Panc1 (cell line): ENCODE results near the gene SDCBP2. TPM values are rescaled to one million over a fixed set of nuclear protein-coding genes. Genes with fewer than 3 reads are reported as not detected.

ENCODE experiments used
- ATAC-seq: fragments of 200-7000 bp; cut with Tn5 transposase; 2 replicates; pipeline ENCODE4 v1.9.1; 2020; ENCODE audit warnings: mild to moderate bottlenecking, moderate library complexity
- BruUV-seq: library from RNA; stranded (reverse); fragments of 400-500 nt; replicated peaks from 2 replicates; lab custom pipeline; 2021; lab: Mats Ljungman, UMichigan
- CTCF ChIA-PET: fragments of 300-600 bp; sonication (Branson Sonifier 250); formaldehyde crosslinking; loops from one replicate; lab custom pipeline; 2022; ENCODE audit warnings: antibody characterized with exemption; lab: Charles Lee
- POLR2A ChIA-PET: fragments of 300-600 bp; sonication (Branson Sonifier 250); formaldehyde crosslinking; loops from one replicate; lab custom pipeline; 2022; ENCODE audit warnings: antibody characterized with exemption; lab: Charles Lee
- DNase-seq: peaks from one replicate; pipeline ENCODE4 v3.0.0-alpha.2; 2010; ENCODE audit warnings: low read depth, low spot score
- H3K27ac ChIP-seq: 2 replicates; pipeline ENCODE4 v1.5.1; 2011; ENCODE audit warnings: mild to moderate bottlenecking, low read length, inconsistent platforms
- H3K27me3 ChIP-seq: fragments of 200-500 bp; sonication (Bioruptor generic); 2 replicates; pipeline ENCODE4 v1.6.0; 2014; ENCODE audit warnings: low read length, inconsistent platforms; ENCODE audit not compliant: control insufficient read depth, insufficient read depth
- H3K36me3 ChIP-seq: fragments of 200-500 bp; sonication (Bioruptor generic); 2 replicates; pipeline ENCODE4 v1.5.1; 2014; ENCODE audit warnings: inconsistent platforms, mild to moderate bottlenecking, low read length, moderate library complexity; ENCODE audit not compliant: control insufficient read depth, insufficient read depth
- H3K4me1 ChIP-seq: 2 replicates; pipeline ENCODE4 v1.5.1; 2011; ENCODE audit warnings: inconsistent platforms, mild to moderate bottlenecking, low read length, moderate library complexity; ENCODE audit not compliant: control insufficient read depth, insufficient read depth
- H3K4me3 ChIP-seq, 2 experiments: 2 replicates each; pipeline ENCODE4 v1.5.1; 2011 to 2012; ENCODE audit warnings: low read depth in 2 of 2, low read length in 2 of 2, mild to moderate bottlenecking in 2 of 2, inconsistent platforms in 1 of 2, moderate library complexity in 1 of 2
- H3K9me3 ChIP-seq: fragments of 200-500 bp; sonication (Bioruptor generic); 2 replicates; pipeline ENCODE4 v1.5.1; 2014; ENCODE audit warnings: low read depth, mild to moderate bottlenecking, inconsistent platforms, low read length, moderate library complexity; ENCODE audit not compliant: control insufficient read depth, insufficient read depth
- POLR2AphosphoS5 ChIP-seq: IDR thresholded peaks from 2 replicates; pipeline ENCODE4 v1.6.1; 2012; ENCODE audit warnings: mild to moderate bottlenecking, low read depth, low read length, moderate library complexity
- SIN3A ChIP-seq: IDR thresholded peaks from 2 replicates; pipeline ENCODE4 v1.6.1; 2012; ENCODE audit warnings: low read depth, mild to moderate bottlenecking, low read length, moderate library complexity, borderline replicate concordance; ENCODE audit not compliant: insufficient read depth
- TCF7L2 ChIP-seq: IDR thresholded peaks from 2 replicates; pipeline ENCODE4 v1.6.1; 2011; ENCODE audit warnings: mild to moderate bottlenecking, low read depth, low read length, inconsistent platforms
- in situ Hi-C: cut with HindIII; loops from 2 replicates; pipeline ENCODE4 v1.10.0; 2016; ENCODE audit warnings: low sequenced_read_pairs, low pct_unique_long_range_greater_than_20kb
- intact Hi-C: fragments of 100-400 bp; cut with micrococcal nuclease; formaldehyde crosslinking; loops from one replicate; pipeline ENCODE4 v1.10.0; 2022; ENCODE audit not compliant: unreplicated experiment
- total RNA-seq: library from RNA; stranded (reverse); gene quantifications from one replicate; pipeline ENCODE4 v1.2.1, GENCODE V29; 2021; ENCODE audit not compliant: unreplicated experiment
- TF ChIP-seq, protein P1 (sequence below): fragments of 450-650 bp; IDR thresholded peaks from 2 replicates; pipeline ENCODE4 v1.5.1; 2017; ENCODE audit warnings: mild to moderate bottlenecking
- TF ChIP-seq, protein P2 (sequence below), 2 experiments: IDR thresholded peaks; 2 replicates each; pipeline ENCODE4 v1.6.1; 2011 to 2012; ENCODE audit warnings: low read depth in 2 of 2, control low read depth in 1 of 2, low read length in 1 of 2, mild to moderate bottlenecking in 1 of 2, moderate library complexity in 1 of 2; ENCODE audit not compliant: insufficient read depth in 1 of 2

The SDCBP2 gene
- total RNA-seq, 1 experiment from 2014 or later = 1.8 TPM

DNA sequence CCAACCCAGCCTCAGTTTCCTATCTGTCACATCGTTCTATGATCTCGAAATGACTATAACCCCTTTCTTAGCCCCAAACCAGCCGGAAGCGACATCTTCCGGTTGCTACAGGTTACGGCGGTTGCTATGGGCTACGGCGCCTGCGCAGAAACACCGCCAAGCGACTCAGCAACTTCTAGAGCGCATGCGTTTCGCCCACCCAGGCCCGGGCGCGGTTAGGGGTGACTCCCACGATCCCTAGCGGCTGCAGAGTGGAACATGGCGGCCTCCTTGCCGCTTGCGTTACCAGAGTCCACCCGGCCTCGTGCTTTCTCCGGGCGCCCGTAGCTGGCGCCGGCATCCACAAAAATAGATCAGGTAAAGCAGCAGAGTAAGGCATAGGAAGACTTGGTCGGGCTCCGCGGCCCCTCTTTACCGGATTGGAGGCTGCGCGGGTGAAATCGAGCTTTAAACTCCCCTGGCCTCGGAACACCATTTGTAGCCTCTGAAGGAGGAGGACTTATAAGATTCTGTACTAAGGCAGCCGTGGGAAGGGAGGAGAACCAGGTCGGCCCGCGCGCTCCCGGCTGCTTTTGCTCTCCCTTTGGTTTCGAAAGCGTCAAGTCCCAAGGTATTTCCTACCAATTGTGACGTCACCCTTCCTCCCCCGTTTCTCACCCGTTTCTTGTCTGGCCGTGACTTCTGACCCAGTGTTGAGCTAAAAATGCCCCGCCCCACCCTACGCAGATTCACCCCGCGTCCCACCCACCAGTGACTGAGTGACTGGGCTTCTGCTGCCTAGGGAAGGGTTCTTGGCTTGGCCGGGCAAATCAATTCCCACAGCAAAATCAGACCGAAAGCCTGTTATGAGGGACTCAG lies 3.5 kb downstream of the SDCBP2 start:
- peak; percentile 94 for TF ChIP-seq POLR2AphosphoS5
- TF ChIP-seq, protein P1, sequence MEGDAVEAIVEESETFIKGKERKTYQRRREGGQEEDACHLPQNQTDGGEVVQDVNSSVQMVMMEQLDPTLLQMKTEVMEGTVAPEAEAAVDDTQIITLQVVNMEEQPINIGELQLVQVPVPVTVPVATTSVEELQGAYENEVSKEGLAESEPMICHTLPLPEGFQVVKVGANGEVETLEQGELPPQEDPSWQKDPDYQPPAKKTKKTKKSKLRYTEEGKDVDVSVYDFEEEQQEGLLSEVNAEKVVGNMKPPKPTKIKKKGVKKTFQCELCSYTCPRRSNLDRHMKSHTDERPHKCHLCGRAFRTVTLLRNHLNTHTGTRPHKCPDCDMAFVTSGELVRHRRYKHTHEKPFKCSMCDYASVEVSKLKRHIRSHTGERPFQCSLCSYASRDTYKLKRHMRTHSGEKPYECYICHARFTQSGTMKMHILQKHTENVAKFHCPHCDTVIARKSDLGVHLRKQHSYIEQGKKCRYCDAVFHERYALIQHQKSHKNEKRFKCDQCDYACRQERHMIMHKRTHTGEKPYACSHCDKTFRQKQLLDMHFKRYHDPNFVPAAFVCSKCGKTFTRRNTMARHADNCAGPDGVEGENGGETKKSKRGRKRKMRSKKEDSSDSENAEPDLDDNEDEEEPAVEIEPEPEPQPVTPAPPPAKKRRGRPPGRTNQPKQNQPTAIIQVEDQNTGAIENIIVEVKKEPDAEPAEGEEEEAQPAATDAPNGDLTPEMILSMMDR = no peak
- in situ Hi-C loops = no loop called here
- Histone ChIP-seq H3K27ac (peak overlapping the region; percentile 96), H3K27me3 (no peaks in the 10 kb centered on the region), H3K4me3 (peak overlapping the region; percentile 91 to 96), H3K9me3 (no peaks in the 10 kb centered on the region), H3K36me3 (no peaks in the 10 kb centered on the region), H3K4me1 (peaks cover 41% of the 10 kb centered on the region)
- ChIA-PET POLR2A (interaction anchor here (1.2 to 1.5 kb wide), 2 partner anchors 11 to 27 kb away, joined by 3 to 5 read pairs; no protein-coding TSS in a partner anchor), CTCF (no interaction called here)
- ATAC-seq = peak; percentile 94
- TSS peak; percentile 77 for BruUV-seq
- peak; percentile 80 for DNase-seq
- intact Hi-C loops = loop anchor here (5.0 kb wide), 1 partner anchor 142 kb away; the partner anchor contains the start of gene NSFL1C

DNA sequence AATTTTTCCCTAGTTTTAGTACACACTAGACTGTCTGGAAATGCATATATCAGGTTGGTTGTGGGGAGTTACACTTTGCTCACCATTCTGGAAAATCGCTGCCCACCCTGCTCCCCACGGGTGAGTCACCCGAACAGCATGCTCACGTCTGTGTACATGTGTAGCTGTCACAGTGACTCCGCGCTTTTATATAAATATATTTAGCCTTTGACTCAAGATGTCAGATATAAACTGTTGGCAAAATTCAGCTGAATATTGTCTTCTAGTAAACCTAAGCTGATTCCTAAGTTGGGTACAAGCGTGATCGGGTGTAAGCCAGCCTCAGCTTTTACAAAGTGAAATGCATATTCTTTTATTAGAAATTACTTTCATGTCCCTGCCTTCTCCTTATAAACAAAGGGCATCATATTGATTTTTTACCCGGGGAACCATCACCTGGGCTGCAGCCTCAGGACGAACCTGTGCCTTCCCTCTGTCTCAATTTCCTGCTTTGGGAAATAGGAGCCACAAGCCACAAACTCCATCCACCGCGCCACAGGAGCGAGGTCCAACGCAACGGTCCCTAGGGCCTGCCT lies 4.3 kb downstream of the SDCBP2 start:
- peak overlapping the region; percentile 96 for H3K27ac ChIP-seq
- in situ Hi-C loops = no loop called here
- intact Hi-C loops = loop anchor here (5.0 kb wide), 1 partner anchor 143 kb away; the partner anchor contains the start of gene NSFL1C
- ChIA-PET POLR2A (interaction anchor here (1.2 kb wide), 1 partner anchor 27 kb away, joined by 3 read pairs; no protein-coding TSS in a partner anchor), CTCF (no interaction called here)
- H3K4me1 ChIP-seq = peaks cover 41% of the 10 kb centered on the region
- TF ChIP-seq TCF7L2 (no peak), SIN3A (no peak), POLR2AphosphoS5 (no peak)
- TF ChIP-seq, protein P1 = no peak
- TF ChIP-seq, protein P2, sequence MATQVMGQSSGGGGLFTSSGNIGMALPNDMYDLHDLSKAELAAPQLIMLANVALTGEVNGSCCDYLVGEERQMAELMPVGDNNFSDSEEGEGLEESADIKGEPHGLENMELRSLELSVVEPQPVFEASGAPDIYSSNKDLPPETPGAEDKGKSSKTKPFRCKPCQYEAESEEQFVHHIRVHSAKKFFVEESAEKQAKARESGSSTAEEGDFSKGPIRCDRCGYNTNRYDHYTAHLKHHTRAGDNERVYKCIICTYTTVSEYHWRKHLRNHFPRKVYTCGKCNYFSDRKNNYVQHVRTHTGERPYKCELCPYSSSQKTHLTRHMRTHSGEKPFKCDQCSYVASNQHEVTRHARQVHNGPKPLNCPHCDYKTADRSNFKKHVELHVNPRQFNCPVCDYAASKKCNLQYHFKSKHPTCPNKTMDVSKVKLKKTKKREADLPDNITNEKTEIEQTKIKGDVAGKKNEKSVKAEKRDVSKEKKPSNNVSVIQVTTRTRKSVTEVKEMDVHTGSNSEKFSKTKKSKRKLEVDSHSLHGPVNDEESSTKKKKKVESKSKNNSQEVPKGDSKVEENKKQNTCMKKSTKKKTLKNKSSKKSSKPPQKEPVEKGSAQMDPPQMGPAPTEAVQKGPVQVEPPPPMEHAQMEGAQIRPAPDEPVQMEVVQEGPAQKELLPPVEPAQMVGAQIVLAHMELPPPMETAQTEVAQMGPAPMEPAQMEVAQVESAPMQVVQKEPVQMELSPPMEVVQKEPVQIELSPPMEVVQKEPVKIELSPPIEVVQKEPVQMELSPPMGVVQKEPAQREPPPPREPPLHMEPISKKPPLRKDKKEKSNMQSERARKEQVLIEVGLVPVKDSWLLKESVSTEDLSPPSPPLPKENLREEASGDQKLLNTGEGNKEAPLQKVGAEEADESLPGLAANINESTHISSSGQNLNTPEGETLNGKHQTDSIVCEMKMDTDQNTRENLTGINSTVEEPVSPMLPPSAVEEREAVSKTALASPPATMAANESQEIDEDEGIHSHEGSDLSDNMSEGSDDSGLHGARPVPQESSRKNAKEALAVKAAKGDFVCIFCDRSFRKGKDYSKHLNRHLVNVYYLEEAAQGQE (IDR thresholded peaks at IDR 0.05; ENCODE audit: insufficient read depth in 1 of 2, low read depth in 2 of 2, low read length in 1 of 2) = no peak
- peak overlapping the region; percentile 91 to 96 for H3K4me3 ChIP-seq
- ATAC-seq (peak; percentile 55), DNase-seq (no peak)
- BruUV-seq = TSS peak; percentile 91
- no peaks in the 10 kb centered on the region for H3K36me3 ChIP-seq
- no peaks in the 10 kb centered on the region for H3K27me3 ChIP-seq
- no peaks in the 10 kb centered on the region for H3K9me3 ChIP-seq
